22Rv1 (cell line): ENCODE data around the gene FAM180B.

Source experiments
- ZFX ChIP-seq: fragments of 450-650 bp; IDR thresholded peaks from 2 replicates; pipeline ENCODE4 v1.6.1; 2017; ENCODE audit warnings: antibody characterized with exemption, borderline replicate concordance
- TF ChIP-seq, protein P1 (sequence below): fragments of 450-650 bp; IDR thresholded peaks from 2 replicates; pipeline ENCODE4 v1.5.1; 2017; ENCODE audit warnings: mild to moderate bottlenecking

DNA sequence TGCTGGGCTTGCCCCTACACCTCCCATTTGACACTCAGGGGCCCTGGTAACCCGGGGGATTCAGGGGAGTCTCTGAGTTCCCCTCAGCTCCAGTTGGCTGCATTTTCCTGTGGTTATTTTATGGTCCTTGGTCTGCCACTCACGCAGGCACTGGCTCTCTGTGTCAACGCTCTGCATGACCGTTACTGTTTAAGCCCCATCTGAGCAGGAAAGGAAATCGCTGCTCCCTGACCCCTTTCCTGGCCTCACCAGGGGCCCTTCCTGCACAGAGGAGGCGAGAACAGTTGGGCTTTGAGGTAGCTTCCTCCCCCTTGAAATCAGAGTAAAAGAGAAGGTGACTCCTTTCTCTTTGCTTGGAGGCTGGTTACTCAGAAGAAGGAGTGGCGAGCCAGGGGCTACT, 5.3 kb downstream of the FAM180B start:
- TF ChIP-seq, protein P1, sequence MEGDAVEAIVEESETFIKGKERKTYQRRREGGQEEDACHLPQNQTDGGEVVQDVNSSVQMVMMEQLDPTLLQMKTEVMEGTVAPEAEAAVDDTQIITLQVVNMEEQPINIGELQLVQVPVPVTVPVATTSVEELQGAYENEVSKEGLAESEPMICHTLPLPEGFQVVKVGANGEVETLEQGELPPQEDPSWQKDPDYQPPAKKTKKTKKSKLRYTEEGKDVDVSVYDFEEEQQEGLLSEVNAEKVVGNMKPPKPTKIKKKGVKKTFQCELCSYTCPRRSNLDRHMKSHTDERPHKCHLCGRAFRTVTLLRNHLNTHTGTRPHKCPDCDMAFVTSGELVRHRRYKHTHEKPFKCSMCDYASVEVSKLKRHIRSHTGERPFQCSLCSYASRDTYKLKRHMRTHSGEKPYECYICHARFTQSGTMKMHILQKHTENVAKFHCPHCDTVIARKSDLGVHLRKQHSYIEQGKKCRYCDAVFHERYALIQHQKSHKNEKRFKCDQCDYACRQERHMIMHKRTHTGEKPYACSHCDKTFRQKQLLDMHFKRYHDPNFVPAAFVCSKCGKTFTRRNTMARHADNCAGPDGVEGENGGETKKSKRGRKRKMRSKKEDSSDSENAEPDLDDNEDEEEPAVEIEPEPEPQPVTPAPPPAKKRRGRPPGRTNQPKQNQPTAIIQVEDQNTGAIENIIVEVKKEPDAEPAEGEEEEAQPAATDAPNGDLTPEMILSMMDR: no peak
- TF ChIP-seq ZFX: no peak
